ENCODE results near the gene SLC39A5. TPM values are rescaled to one million over a fixed set of nuclear protein-coding genes. Genes with fewer than 3 reads are reported as not detected.

The SLC39A5 gene
- total and polyA plus RNA-seq, 4 donors: 125 to 195 (median 142) TPM

DNA sequence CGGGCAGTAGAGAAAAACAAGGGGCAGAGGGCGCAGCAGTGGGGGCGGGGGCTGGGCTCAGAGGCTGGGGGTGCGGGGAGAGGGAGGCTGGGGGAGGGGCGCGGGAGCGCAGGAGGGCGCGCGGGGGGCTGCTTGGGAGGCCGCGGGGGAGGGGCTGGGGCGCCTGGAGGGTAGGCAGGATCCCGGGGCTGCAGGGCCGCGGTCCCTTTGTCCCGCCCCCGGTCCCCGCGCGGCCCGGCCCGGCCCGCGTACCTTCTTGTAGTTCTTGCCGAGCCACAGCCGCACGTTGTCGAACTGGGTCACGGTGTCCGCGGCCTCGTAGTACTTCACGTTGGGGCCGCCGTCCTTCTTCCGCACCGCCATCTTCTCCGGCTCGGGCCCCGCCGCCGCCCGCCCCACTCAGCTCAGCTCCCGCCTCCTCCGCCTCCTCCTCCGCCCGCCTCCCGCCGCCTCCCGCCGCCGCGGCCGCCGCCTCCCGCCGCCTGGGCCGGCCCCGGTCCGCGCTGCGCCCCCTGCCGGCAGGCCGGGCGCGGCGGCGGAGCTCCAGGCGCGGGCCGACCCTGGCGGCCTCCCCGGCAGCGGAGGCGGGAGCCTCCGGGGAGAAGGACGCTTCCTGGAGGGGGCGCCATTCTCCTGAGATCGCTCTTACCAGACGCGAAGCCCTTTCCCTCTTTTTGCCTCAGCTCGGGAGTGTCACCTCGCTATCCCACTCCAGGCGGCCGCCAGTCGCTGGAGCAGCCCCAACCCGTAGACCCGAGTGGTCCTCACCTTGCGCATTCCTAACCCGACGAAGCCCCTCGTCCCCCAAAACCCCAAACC, 40.5 kb upstream of the SLC39A5 start, which contains the start of gene SMARCC2:
Gene SMARCC2, minus strand, starts transcription at position 385 of the 819 bp plus-strand sequence. Its CDS starts 22 bp downstream, at position 363.
- no peaks in the 10 kb centered on the region for H3K27me3 ChIP-seq (ENCODE audit: control insufficient read depth in 4 of 4, insufficient read depth in 4 of 4, low read length in 3 of 4)

DNA sequence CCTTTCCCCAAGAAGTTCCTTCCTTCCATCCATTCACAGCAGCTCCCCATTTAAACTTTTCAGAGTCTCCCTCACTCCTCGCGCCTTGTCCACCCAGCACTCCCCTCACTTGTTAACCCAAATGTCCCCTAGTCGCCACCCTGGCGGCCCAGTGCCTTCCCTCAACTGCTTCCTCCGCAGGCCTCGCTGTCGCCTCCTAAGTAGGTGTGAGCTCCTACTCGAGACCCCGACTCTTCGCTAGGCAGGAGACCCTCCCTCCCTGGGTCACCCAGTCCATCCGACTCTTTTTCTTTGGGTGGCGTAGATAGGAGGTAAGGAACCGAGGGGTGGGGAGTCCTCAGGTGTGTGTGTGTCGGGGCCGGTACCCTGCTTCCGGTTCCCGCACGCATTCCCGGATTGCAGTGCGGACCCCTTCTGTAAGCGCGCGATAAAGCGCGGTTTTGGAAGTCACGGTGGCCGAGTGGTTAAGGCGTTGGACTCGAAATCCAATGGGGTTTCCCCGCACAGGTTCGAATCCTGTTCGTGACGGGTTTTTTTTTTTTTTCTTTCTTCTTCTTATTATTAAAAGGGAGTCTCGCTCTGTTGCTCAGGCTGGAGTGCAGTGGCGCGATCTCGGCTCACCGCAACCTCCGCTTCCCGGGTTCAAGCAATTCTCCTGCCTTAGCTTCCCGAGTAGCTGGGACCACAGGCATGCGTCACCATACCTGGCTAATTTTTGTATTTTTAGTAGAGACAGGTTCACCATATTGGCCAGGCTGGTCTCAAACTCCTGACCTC, 39.7 kb upstream of the SLC39A5 start:
- H3K9me3 ChIP-seq (ENCODE audit: control insufficient read depth in 4 of 4, low read length in 3 of 4): no peaks in the 10 kb centered on the region
- H3K27me3 ChIP-seq (ENCODE audit: control insufficient read depth in 4 of 4, insufficient read depth in 4 of 4, low read length in 3 of 4): no peaks in the 10 kb centered on the region
- H3K36me3 ChIP-seq (ENCODE audit: control insufficient read depth in 4 of 4, insufficient read depth in 3 of 4, low read depth in 1 of 4, low read length in 3 of 4): peaks cover 2 to 5% (median 5%) of the 10 kb centered on the region in 4 donors
- DNase-seq (ENCODE audit: low spot score): peak; percentile 97
- H3K9ac ChIP-seq (ENCODE audit: low read depth in 1 of 2, low read length in 2 of 2): peak overlapping the region; percentile 41 to 66
- peaks cover 0 to 24% (median 18%) of the 10 kb centered on the region in 4 donors for H3K4me1 ChIP-seq (ENCODE audit: control insufficient read depth in 4 of 4, insufficient read depth in 4 of 4, low read length in 3 of 4)
- 2% methylated on average over 42 of the region's 42 CpGs for WGBS
- peak overlapping the region; percentile 61 to 95 (median 74) for H3K4me3 ChIP-seq (ENCODE audit: low read depth in 1 of 3, low read length in 3 of 3)
- peak overlapping the region; percentile 78 to 90 for H3K27ac ChIP-seq (ENCODE audit: low read depth in 1 of 2, low read length in 2 of 2)
- TF ChIP-seq, protein P1, sequence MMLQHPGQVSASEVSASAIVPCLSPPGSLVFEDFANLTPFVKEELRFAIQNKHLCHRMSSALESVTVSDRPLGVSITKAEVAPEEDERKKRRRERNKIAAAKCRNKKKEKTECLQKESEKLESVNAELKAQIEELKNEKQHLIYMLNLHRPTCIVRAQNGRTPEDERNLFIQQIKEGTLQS (IDR thresholded peaks at IDR 0.05): peak; percentile 99
- TF ChIP-seq, protein P2, sequence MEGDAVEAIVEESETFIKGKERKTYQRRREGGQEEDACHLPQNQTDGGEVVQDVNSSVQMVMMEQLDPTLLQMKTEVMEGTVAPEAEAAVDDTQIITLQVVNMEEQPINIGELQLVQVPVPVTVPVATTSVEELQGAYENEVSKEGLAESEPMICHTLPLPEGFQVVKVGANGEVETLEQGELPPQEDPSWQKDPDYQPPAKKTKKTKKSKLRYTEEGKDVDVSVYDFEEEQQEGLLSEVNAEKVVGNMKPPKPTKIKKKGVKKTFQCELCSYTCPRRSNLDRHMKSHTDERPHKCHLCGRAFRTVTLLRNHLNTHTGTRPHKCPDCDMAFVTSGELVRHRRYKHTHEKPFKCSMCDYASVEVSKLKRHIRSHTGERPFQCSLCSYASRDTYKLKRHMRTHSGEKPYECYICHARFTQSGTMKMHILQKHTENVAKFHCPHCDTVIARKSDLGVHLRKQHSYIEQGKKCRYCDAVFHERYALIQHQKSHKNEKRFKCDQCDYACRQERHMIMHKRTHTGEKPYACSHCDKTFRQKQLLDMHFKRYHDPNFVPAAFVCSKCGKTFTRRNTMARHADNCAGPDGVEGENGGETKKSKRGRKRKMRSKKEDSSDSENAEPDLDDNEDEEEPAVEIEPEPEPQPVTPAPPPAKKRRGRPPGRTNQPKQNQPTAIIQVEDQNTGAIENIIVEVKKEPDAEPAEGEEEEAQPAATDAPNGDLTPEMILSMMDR (IDR thresholded peaks at IDR 0.05; ENCODE audit: low read depth, low read length, missing input control): no peak
- TF ChIP-seq FOXA1 (IDR thresholded peaks at IDR 0.05) (no peak), YY1 (IDR thresholded peaks at IDR 0.05) (peak; percentile 17), NR2F2 (IDR thresholded peaks at IDR 0.05) (peak; percentile 6)
- TF ChIP-seq, protein P3, sequence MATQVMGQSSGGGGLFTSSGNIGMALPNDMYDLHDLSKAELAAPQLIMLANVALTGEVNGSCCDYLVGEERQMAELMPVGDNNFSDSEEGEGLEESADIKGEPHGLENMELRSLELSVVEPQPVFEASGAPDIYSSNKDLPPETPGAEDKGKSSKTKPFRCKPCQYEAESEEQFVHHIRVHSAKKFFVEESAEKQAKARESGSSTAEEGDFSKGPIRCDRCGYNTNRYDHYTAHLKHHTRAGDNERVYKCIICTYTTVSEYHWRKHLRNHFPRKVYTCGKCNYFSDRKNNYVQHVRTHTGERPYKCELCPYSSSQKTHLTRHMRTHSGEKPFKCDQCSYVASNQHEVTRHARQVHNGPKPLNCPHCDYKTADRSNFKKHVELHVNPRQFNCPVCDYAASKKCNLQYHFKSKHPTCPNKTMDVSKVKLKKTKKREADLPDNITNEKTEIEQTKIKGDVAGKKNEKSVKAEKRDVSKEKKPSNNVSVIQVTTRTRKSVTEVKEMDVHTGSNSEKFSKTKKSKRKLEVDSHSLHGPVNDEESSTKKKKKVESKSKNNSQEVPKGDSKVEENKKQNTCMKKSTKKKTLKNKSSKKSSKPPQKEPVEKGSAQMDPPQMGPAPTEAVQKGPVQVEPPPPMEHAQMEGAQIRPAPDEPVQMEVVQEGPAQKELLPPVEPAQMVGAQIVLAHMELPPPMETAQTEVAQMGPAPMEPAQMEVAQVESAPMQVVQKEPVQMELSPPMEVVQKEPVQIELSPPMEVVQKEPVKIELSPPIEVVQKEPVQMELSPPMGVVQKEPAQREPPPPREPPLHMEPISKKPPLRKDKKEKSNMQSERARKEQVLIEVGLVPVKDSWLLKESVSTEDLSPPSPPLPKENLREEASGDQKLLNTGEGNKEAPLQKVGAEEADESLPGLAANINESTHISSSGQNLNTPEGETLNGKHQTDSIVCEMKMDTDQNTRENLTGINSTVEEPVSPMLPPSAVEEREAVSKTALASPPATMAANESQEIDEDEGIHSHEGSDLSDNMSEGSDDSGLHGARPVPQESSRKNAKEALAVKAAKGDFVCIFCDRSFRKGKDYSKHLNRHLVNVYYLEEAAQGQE (IDR thresholded peaks at IDR 0.05): no peak

More for the DNA sequence above, 40.5 kb upstream of the SLC39A5 start, which contains the start of gene SMARCC2:
- under 1% methylated on average over 93 of the region's 93 CpGs for WGBS
- peaks cover 0 to 24% (median 18%) of the 10 kb centered on the region in 4 donors for H3K4me1 ChIP-seq (ENCODE audit: control insufficient read depth in 4 of 4, insufficient read depth in 4 of 4, low read length in 3 of 4)
- no peaks in the 10 kb centered on the region for H3K9me3 ChIP-seq (ENCODE audit: control insufficient read depth in 4 of 4, low read length in 3 of 4)
- H3K4me3 ChIP-seq (ENCODE audit: low read depth in 1 of 3, low read length in 3 of 3): peak within 1 kb of the TSS; percentile 74 to 95 (median 76)
- peak within 1 kb of the TSS; percentile 78 to 90 for H3K27ac ChIP-seq (ENCODE audit: low read depth in 1 of 2, low read length in 2 of 2)
- peak; percentile 90 for DNase-seq (ENCODE audit: low spot score)
- H3K9ac ChIP-seq (ENCODE audit: low read depth in 1 of 2, low read length in 2 of 2): peak within 1 kb of the TSS; percentile 41 to 66
- peaks cover 5 to 13% (median 12%) of the 10 kb centered on the region in 4 donors for H3K36me3 ChIP-seq (ENCODE audit: control insufficient read depth in 4 of 4, insufficient read depth in 3 of 4, low read depth in 1 of 4, low read length in 3 of 4)
- TF ChIP-seq JUND (IDR thresholded peaks at IDR 0.05) (no peak), TAF1 (conservative IDR thresholded peaks at IDR 0.05) (no peak), YY1 (IDR thresholded peaks at IDR 0.05) (peak; percentile 50), RAD21 (IDR thresholded peaks at IDR 0.05) (peak; percentile 45 to 55), EGR1 (IDR thresholded peaks at IDR 0.05; ENCODE audit: low read depth in 2 of 2) (no peak), HNF4A (conservative IDR thresholded peaks at IDR 0.05) (no peak), FOXA2 (IDR thresholded peaks at IDR 0.05) (no peak), GABPA (IDR thresholded peaks at IDR 0.05 in 1 of 2, conservative IDR thresholded peaks at IDR 0.05 in 1 of 2) (no peak)
- TF ChIP-seq, protein P3 (IDR thresholded peaks at IDR 0.05): no peak
- TF ChIP-seq, protein P1 (IDR thresholded peaks at IDR 0.05): no peak
- TF ChIP-seq, protein P2 (IDR thresholded peaks at IDR 0.05; ENCODE audit: low read depth, low read length, missing input control): peak; percentile 87
- TF ChIP-seq, protein P4, sequence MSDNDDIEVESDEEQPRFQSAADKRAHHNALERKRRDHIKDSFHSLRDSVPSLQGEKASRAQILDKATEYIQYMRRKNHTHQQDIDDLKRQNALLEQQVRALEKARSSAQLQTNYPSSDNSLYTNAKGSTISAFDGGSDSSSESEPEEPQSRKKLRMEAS (IDR thresholded peaks at IDR 0.05): no peak

All from liver (tissue), 9 donors.